Nephron (organoid): ENCODE results near the gene ZGPAT.

Experiments
- H3K27ac Mint-ChIP-seq, 3 experiments: 2 replicates each; pipeline ENCODE4 v1.8.0; 2020; ENCODE audit warnings: mixed read lengths in 3 of 3, mild to moderate bottlenecking in 2 of 3, moderate library complexity in 1 of 3
- H3K27me3 Mint-ChIP-seq: 2 replicates; pipeline ENCODE4 v1.8.0; 2021; ENCODE audit warnings: low read depth, mild to moderate bottlenecking, moderate library complexity, mixed read lengths
- H3K36me3 Mint-ChIP-seq: 2 replicates; pipeline ENCODE4 v1.8.0; 2020; ENCODE audit warnings: low read depth, mixed read lengths
- H3K4me1 Mint-ChIP-seq: 2 replicates; pipeline ENCODE4 v1.8.0; 2020; ENCODE audit warnings: mixed read lengths
- H3K4me3 Mint-ChIP-seq, 3 experiments: 2 replicates each; pipeline ENCODE4 v1.8.0; 2020; ENCODE audit warnings: mild to moderate bottlenecking in 3 of 3, mixed read lengths in 3 of 3, moderate library complexity in 2 of 3
- H3K9me3 Mint-ChIP-seq: 2 replicates; pipeline ENCODE4 v1.8.0; 2020; ENCODE audit warnings: mixed read lengths
- CTCF ChIP-seq, 3 experiments: fragments of 200-600 bp; sonication (generic); IDR thresholded peaks; one replicate each; pipeline ENCODE4 v1.5.0; 2021; ENCODE audit warnings: antibody characterized with exemption in 3 of 3; ENCODE audit not compliant: unreplicated experiment in 3 of 3

ZGPAT gene

GRCh38 chr20:63777614-63778013 lies 69.8 kb downstream of the ZGPAT start:
- Mint-ChIP-seq H3K27me3 (no peaks in the 10 kb centered on the region), H3K27ac (peak overlapping the region in 1 of 3 experiments; percentile 10), H3K4me1 (peaks cover 17% of the 10 kb centered on the region), H3K9me3 (no peaks in the 10 kb centered on the region), H3K36me3 (peaks cover 28% of the 10 kb centered on the region), H3K4me3 (no peak overlapping the region)
- no peak for TF ChIP-seq CTCF (IDR thresholded peaks at IDR 0.05; ENCODE audit: unreplicated experiment in 3 of 3)

DNA sequence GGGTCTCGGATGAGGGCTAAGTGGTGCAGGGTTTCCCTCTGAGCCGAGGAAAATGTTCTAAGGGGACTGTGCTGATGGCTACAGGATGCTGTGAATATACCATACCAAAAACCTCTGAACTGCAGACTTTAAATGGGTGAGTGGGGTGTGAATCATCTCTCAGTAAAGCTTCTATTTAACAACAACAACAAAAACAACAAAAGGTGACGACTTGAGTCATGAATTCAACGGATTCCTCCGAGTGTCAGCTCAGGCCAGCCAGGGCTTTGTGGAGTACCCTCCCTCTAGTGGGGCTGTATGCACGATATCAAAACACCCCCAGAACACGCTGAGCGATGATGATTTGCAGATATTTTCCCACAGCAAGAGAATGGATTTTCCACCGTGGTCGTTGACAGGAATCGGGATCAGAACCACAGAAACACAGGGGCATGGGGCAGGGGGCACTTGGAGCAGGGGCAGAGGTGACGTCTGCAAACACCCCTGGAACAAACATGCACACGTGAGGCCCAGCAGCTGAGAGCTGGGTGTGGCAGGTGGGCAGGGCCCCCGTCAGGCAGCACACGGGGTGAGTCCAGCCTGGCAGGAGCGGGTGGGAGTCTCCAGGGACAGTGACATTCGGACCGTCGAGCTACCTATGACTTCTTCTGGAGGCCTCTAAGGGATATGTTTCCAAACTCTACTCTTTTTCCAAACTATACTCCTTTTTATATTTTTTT lies 70.4 kb downstream of the ZGPAT start:
- no peaks in the 10 kb centered on the region for H3K27me3 Mint-ChIP-seq
- TF ChIP-seq CTCF (IDR thresholded peaks at IDR 0.05; ENCODE audit: unreplicated experiment in 3 of 3) = no peak
- H3K27ac Mint-ChIP-seq = peak overlapping the region in 1 of 3 experiments; percentile 10
- peaks cover 26% of the 10 kb centered on the region for H3K36me3 Mint-ChIP-seq
- H3K4me3 Mint-ChIP-seq = no peak overlapping the region
- peaks cover 17% of the 10 kb centered on the region for H3K4me1 Mint-ChIP-seq
- H3K9me3 Mint-ChIP-seq = no peaks in the 10 kb centered on the region

GRCh38 chr20:63778857-63779256 lies 71.0 kb downstream of the ZGPAT start:
- peaks cover 17% of the 10 kb centered on the region for H3K4me1 Mint-ChIP-seq
- H3K4me3 Mint-ChIP-seq = no peak overlapping the region
- H3K9me3 Mint-ChIP-seq = no peaks in the 10 kb centered on the region
- no peak overlapping the region for H3K27ac Mint-ChIP-seq
- H3K36me3 Mint-ChIP-seq = peaks cover 26% of the 10 kb centered on the region
- TF ChIP-seq CTCF (IDR thresholded peaks at IDR 0.05; ENCODE audit: unreplicated experiment in 3 of 3) = no peak
- no peaks in the 10 kb centered on the region for H3K27me3 Mint-ChIP-seq

- Mint-ChIP-seq H3K9me3 (no peaks in the 10 kb centered on the region), H3K4me3 (no peak overlapping the region), H3K27ac (peak overlapping the region in 2 of 3 experiments; percentile 29 to 39), H3K27me3 (no peaks in the 10 kb centered on the region), H3K36me3 (peaks cover 25% of the 10 kb centered on the region), H3K4me1 (peaks cover 12% of the 10 kb centered on the region)
- TF ChIP-seq CTCF (IDR thresholded peaks at IDR 0.05; ENCODE audit: unreplicated experiment in 3 of 3) = no peak
These were observed 73.3 kb downstream of the ZGPAT start for GRCh38 chr20:63781181-63781580.

DNA sequence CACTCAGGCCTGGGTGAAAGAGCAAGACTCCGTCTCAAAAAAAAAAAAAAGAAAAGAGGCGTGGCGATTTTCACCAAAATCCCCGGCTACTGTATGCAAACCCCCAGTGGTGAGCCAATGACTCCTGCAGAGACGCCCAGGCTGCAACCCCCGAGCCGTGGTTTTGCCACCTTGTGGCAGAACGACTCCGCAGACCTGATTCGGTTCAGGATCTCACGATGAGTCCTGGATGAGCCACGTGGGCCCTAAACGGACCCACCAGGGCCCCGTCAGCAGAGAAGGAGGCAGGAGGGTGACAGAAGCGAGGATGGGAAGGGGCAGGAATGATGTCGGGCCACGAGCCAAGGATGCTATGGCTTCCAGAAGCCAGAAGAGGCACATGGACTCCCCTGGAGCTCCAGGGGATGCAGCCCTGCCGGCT lies 74.2 kb downstream of the ZGPAT start:
- Mint-ChIP-seq H3K4me1 (peaks cover 17% of the 10 kb centered on the region), H3K4me3 (no peak overlapping the region), H3K27ac (no peak overlapping the region), H3K27me3 (no peaks in the 10 kb centered on the region), H3K9me3 (no peaks in the 10 kb centered on the region), H3K36me3 (peaks cover 20% of the 10 kb centered on the region)
- TF ChIP-seq CTCF (IDR thresholded peaks at IDR 0.05; ENCODE audit: unreplicated experiment in 3 of 3) = no peak

GRCh38 chr20:63782521-63782971 lies 74.7 kb downstream of the ZGPAT start:
- Mint-ChIP-seq H3K4me1 (peaks cover 22% of the 10 kb centered on the region), H3K36me3 (peaks cover 15% of the 10 kb centered on the region), H3K27ac (no peak overlapping the region), H3K27me3 (no peaks in the 10 kb centered on the region), H3K9me3 (no peaks in the 10 kb centered on the region), H3K4me3 (no peak overlapping the region)
- TF ChIP-seq CTCF (IDR thresholded peaks at IDR 0.05; ENCODE audit: unreplicated experiment in 3 of 3) = no peak
